K562 (cell line): Measurements from ENCODE around the gene CACNA1A. TPM values are rescaled to one million over a fixed set of nuclear protein-coding genes. Genes with fewer than 3 reads are reported as not detected.

Experiments
- ATF1 ChIP-seq, 2 experiments: fragments of 450-650 bp in 1 of 2; IDR thresholded peaks; 2 replicates each; pipeline ENCODE4 v1.6.1; 2016; ENCODE audit warnings: missing compliant biosample characterization in 1 of 2, missing genetic modification characterization in 1 of 2
- BMI1 ChIP-seq: fragments of 150-350 bp; IDR thresholded peaks from 2 replicates; pipeline ENCODE4 v1.6.1; 2014; ENCODE audit warnings: low read length
- CREM ChIP-seq: IDR thresholded peaks from 2 replicates; pipeline ENCODE4 v1.6.1; 2014; ENCODE audit warnings: antibody characterized with exemption, low read depth
- CTBP1 ChIP-seq: fragments of 450-650 bp; IDR thresholded peaks from 2 replicates; pipeline ENCODE4 v1.6.1; 2016; ENCODE audit warnings: borderline replicate concordance
- DACH1 ChIP-seq: fragments of 450-650 bp; IDR thresholded peaks from 2 replicates; pipeline ENCODE4 v1.6.1; 2018; ENCODE audit not compliant: partially characterized antibody
- L3MBTL2 ChIP-seq: fragments of 450-650 bp; IDR thresholded peaks from 2 replicates; pipeline ENCODE4 v1.6.1; 2016; ENCODE audit warnings: mild to moderate bottlenecking, moderate library complexity
- MAZ ChIP-seq, 2 experiments: fragments of 450-650 bp in 1 of 2; sonication (generic) in 1 of 2; formaldehyde crosslinking; IDR thresholded peaks in 1 of 2; conservative IDR thresholded peaks in 1 of 2; 2 replicates each; pipeline versions ENCODE4 v1.4.0 to v1.5.0; 2020; ENCODE audit warnings: mild to moderate bottlenecking in 1 of 2, missing genetic modification reagents in 1 of 2
- MEF2D ChIP-seq: conservative IDR thresholded peaks from 2 replicates; pipeline ENCODE4 v1.6.1; 2016; ENCODE audit warnings: low read depth, missing genetic modification characterization, missing compliant biosample characterization
- NCOA2 ChIP-seq, 2 experiments: fragments of 450-650 bp; IDR thresholded peaks; 2 replicates each; pipeline ENCODE4 v1.6.1; 2018; ENCODE audit warnings: mild to moderate bottlenecking in 2 of 2, moderate library complexity in 1 of 2; ENCODE audit not compliant: partially characterized antibody in 2 of 2
- PCBP2 ChIP-seq: fragments of 200-400 bp; formaldehyde crosslinking; IDR thresholded peaks from 2 replicates; pipeline ENCODE4 v1.6.1; 2018; ENCODE audit warnings: low read length, low read depth, mild to moderate bottlenecking, moderate library complexity; ENCODE audit not compliant: poor library complexity, severe bottlenecking
- PKNOX1 ChIP-seq: fragments of 450-650 bp; IDR thresholded peaks from 2 replicates; pipeline ENCODE4 v1.6.1; 2016
- TOE1 ChIP-seq, 2 experiments: fragments of 450-650 bp in 1 of 2; sonication (generic) in 1 of 2; formaldehyde crosslinking in 1 of 2; IDR thresholded peaks; 2 replicates each; pipeline versions ENCODE4 v1.7.1 to v1.8.0; 2016 to 2022; ENCODE audit warnings: borderline replicate concordance in 2 of 2, mild to moderate bottlenecking in 2 of 2, antibody characterized with exemption in 1 of 2, inconsistent platforms in 1 of 2, low read depth in 1 of 2, missing genetic modification reagents in 1 of 2, moderate library complexity in 1 of 2
- XRCC5 ChIP-seq: fragments of 200-400 bp; formaldehyde crosslinking; IDR thresholded peaks from 2 replicates; pipeline ENCODE4 v1.6.1; 2017; ENCODE audit warnings: low read depth, mild to moderate bottlenecking, low read length
- ZFP91 ChIP-seq: sonication (generic); formaldehyde crosslinking; IDR thresholded peaks from 2 replicates; pipeline ENCODE4 v1.8.0; 2022; ENCODE audit warnings: mild to moderate bottlenecking, missing genetic modification reagents
- ZNF239 ChIP-seq: fragments of 250-450 bp; sonication (Bioruptor Pico); IDR thresholded peaks from 2 replicates; pipeline ENCODE4 v1.4.0; 2020; ENCODE audit warnings: mild to moderate bottlenecking
- ZNF324 ChIP-seq: fragments of 250-450 bp; sonication (Bioruptor Pico); IDR thresholded peaks from 2 replicates; pipeline ENCODE4 v1.4.0; 2020; ENCODE audit warnings: mild to moderate bottlenecking
- ZNF354B ChIP-seq: fragments of 250-450 bp; sonication (Bioruptor Pico); IDR thresholded peaks from 2 replicates; pipeline ENCODE4 v1.4.0; 2020
- ZNF507 ChIP-seq: conservative IDR thresholded peaks from 2 replicates; pipeline ENCODE4 v1.6.1; 2017; ENCODE audit warnings: missing genetic modification characterization, missing compliant biosample characterization
- ZNF584 ChIP-seq: fragments of 200-800 bp; sonication (Bioruptor generic); IDR thresholded peaks from 2 replicates; pipeline ENCODE4 v1.6.1; 2016; ENCODE audit warnings: low read depth, mild to moderate bottlenecking, missing genetic modification characterization, missing compliant biosample characterization
- ZNF778 ChIP-seq: fragments of 450-650 bp; formaldehyde crosslinking; IDR thresholded peaks from 2 replicates; pipeline ENCODE4 v1.4.0; 2020; ENCODE audit warnings: mild to moderate bottlenecking, moderate library complexity
- polyA plus RNA-seq, 8 experiments: library from polyadenylated mRNA; depleted of rRNA in 4 of 8; stranded (reverse) in 5 of 8; unstranded in 3 of 8; fragments of >200 nt; fragmentation: Nextera tagmentation in 2 of 8; fragmentation: Illumina TruSeq in 1 of 8; extraction: Ambion mirVana in 2 of 8; extraction: Trizol in 1 of 8; gene quantifications; 2 replicates each; pipeline versions ENCODE4 v1.2.1 to v1.2.3, GENCODE V29; 2011 to 2014; ENCODE audit warnings: inconsistent platforms in 1 of 8, missing spikeins in 1 of 8
- total RNA-seq, 7 experiments: library from RNA; depleted of rRNA in 6 of 7; stranded (reverse); fragments of >200 nt in 6 of 7; fragmentation: Illumina TruSeq in 2 of 7; extraction: Trizol in 2 of 7; gene quantifications; 2 replicates each; pipeline versions ENCODE4 v1.2.1 to v1.2.3, GENCODE V29; 2011 to 2021; ENCODE audit warnings: low replicate concordance in 1 of 7
- TF ChIP-seq, protein P1 (sequence below): fragments of 250-450 bp; sonication (Bioruptor Pico); IDR thresholded peaks from 2 replicates; pipeline ENCODE4 v1.5.0; 2020; ENCODE audit warnings: mild to moderate bottlenecking, borderline replicate concordance
- TF ChIP-seq, protein P2 (sequence below): sonication (generic); formaldehyde crosslinking; IDR thresholded peaks from 2 replicates; pipeline ENCODE4 v1.8.0; 2022; ENCODE audit warnings: mild to moderate bottlenecking, missing genetic modification reagents
- TF ChIP-seq, protein P3 (sequence below): fragments of 450-650 bp; IDR thresholded peaks from 2 replicates; pipeline ENCODE4 v1.6.1; 2014; ENCODE audit warnings: low read depth, mild to moderate bottlenecking, moderate library complexity, borderline replicate concordance

The CACNA1A gene
- total and polyA plus RNA-seq, 9 of the 15 experiments (the other 6 are each of a cell fraction or from before 2014, with no cell fraction given) = 0.03 to 0.20 (median 0.09) TPM; not detected in 1

DNA sequence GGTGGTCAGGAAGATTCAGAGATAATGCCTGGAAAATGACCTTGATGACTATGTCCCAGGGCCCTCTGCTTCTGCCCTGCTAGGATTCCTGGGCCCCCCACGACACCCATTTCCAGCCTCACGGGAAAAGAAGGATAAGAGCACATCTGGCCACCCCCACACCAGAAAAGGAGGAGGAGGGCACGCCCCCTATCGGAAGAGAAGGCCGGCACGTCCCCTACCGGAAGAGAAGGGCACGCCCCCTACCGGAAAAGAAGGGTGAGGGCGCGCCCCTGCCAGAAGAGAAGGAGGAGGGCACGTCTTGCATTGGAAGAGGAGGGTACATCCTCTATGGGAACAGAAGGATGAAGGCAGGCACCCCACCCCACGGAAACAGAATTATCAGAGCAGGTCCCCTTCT, 271.8 kb downstream of the CACNA1A start (continued):
- TF ChIP-seq NCOA2 (IDR thresholded peaks at IDR 0.05; ENCODE audit: partially characterized antibody in 2 of 2) (no peak), BMI1 (no peak), ZNF507 (tag) (no peak), CTBP1 (peak; percentile 79), L3MBTL2 (0 out of 2 replicates have a peak, but pooled peaks have one; percentile 24), MEF2D (tag) (no peak), ZFP91 (CRISPR knock-in tag) (no peak), MAZ (CRISPR knock-in tag; conservative IDR thresholded peaks at IDR 0.05 in 1 of 2, IDR thresholded peaks at IDR 0.05 in 1 of 2) (peak; percentile 54 to 87; a peak in 3 of 4 replicates), PKNOX1 (no peak), ZNF324 (CRISPR knock-in tag) (no peak), ZNF239 (no peak), ATF1 (CRISPR knock-in tag; IDR thresholded peaks at IDR 0.05) (no peak), ATF1 (tag; IDR thresholded peaks at IDR 0.05) (no peak), ZNF354B (no peak), ZNF584 (CRISPR knock-in tag) (no peak), TOE1 (IDR thresholded peaks at IDR 0.05; ENCODE audit: borderline replicate concordance) (no peak), TOE1 (CRISPR knock-in tag; IDR thresholded peaks at IDR 0.05; ENCODE audit: borderline replicate concordance, low read depth) (no peak), CREM (no peak; the same call in 1 of the 2 replicates), XRCC5 (peak; percentile 74; the same call in 1 of the 2 replicates), DACH1 (no peak), ZNF778 (CRISPR knock-in tag) (no peak), PCBP2 (no peak)
- TF ChIP-seq, protein P1, sequence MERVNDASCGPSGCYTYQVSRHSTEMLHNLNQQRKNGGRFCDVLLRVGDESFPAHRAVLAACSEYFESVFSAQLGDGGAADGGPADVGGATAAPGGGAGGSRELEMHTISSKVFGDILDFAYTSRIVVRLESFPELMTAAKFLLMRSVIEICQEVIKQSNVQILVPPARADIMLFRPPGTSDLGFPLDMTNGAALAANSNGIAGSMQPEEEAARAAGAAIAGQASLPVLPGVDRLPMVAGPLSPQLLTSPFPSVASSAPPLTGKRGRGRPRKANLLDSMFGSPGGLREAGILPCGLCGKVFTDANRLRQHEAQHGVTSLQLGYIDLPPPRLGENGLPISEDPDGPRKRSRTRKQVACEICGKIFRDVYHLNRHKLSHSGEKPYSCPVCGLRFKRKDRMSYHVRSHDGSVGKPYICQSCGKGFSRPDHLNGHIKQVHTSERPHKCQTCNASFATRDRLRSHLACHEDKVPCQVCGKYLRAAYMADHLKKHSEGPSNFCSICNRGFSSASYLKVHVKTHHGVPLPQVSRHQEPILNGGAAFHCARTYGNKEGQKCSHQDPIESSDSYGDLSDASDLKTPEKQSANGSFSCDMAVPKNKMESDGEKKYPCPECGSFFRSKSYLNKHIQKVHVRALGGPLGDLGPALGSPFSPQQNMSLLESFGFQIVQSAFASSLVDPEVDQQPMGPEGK = no peak
- TF ChIP-seq, protein P2, sequence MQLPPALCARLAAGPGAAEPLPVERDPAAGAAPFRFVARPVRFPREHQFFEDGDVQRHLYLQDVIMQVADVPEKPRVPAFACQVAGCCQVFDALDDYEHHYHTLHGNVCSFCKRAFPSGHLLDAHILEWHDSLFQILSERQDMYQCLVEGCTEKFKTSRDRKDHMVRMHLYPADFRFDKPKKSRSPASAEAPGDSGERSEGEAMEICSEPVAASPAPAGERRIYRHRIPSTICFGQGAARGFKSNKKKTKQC (CRISPR knock-in tag) = no peak
- TF ChIP-seq, protein P3, sequence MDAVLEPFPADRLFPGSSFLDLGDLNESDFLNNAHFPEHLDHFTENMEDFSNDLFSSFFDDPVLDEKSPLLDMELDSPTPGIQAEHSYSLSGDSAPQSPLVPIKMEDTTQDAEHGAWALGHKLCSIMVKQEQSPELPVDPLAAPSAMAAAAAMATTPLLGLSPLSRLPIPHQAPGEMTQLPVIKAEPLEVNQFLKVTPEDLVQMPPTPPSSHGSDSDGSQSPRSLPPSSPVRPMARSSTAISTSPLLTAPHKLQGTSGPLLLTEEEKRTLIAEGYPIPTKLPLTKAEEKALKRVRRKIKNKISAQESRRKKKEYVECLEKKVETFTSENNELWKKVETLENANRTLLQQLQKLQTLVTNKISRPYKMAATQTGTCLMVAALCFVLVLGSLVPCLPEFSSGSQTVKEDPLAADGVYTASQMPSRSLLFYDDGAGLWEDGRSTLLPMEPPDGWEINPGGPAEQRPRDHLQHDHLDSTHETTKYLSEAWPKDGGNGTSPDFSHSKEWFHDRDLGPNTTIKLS = no peak
